ENCODE measurements around the gene NRIP2.
A peak's percentile ranks its signal among the peaks of the same experiment; 100 is the strongest.

DNA sequence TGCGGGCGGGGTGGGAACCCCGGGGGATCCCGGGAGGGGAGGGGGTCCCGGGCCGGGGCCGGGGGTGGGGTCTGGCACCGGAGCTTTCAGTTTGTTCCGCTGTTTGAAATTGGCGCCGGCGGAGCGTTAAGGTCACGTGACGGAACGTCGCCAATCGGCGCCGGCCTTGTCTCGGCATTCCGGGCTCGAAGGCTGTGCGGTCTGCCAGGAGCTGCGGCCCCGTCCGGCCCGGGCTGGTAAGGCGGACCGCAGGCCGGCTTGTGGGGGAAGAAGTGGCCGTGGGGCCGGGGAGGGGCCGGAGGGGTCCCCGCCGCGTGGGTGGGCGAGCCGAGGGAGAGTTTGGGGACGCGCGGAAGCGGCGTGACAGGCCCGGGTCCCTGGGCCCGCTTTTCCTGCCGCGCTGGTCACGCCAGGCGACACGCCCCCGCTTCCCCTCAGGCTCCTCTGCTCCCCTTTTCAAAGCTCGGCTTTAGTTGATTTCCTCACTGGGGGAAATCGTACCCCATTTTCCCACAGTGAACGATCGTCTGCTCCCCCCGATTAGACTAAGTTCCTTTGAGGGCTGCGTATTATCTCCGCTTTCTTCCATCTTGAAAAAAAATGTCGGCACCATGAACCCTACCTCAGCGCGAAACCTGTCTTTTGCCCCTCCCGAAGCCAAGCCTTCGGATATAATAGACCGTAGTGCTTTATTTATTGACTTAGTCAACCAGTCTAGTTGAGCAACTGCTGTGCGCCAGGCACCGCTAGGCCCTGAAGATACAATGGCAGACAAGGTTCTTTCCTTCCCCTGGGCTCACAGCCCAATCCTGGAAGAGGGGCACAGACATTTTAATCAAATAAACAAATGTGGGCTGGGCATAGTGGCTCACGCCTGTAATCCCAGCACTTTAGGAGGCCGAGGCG lies 42.5 kb upstream of the NRIP2 start, which contains the start of the genes FOXM1 and RHNO1:
- TF ChIP-seq, protein P1, sequence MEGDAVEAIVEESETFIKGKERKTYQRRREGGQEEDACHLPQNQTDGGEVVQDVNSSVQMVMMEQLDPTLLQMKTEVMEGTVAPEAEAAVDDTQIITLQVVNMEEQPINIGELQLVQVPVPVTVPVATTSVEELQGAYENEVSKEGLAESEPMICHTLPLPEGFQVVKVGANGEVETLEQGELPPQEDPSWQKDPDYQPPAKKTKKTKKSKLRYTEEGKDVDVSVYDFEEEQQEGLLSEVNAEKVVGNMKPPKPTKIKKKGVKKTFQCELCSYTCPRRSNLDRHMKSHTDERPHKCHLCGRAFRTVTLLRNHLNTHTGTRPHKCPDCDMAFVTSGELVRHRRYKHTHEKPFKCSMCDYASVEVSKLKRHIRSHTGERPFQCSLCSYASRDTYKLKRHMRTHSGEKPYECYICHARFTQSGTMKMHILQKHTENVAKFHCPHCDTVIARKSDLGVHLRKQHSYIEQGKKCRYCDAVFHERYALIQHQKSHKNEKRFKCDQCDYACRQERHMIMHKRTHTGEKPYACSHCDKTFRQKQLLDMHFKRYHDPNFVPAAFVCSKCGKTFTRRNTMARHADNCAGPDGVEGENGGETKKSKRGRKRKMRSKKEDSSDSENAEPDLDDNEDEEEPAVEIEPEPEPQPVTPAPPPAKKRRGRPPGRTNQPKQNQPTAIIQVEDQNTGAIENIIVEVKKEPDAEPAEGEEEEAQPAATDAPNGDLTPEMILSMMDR (IDR thresholded peaks at IDR 0.05; ENCODE audit: low read depth, low read length): no peak
- peak; percentile 70 for TF ChIP-seq POLR2A (IDR thresholded peaks at IDR 0.05; ENCODE audit: extremely low read depth, insufficient read length)
- TF ChIP-seq, protein P2, sequence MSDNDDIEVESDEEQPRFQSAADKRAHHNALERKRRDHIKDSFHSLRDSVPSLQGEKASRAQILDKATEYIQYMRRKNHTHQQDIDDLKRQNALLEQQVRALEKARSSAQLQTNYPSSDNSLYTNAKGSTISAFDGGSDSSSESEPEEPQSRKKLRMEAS (IDR thresholded peaks at IDR 0.05; ENCODE audit: low read depth, low read length): peak; percentile 88

Measured in NB4 (cell line).